ENCODE results near the gene KLHL10. TPM values are rescaled to one million over a fixed set of nuclear protein-coding genes. Genes with fewer than 3 reads are reported as not detected.

The KLHL10 gene
- total and polyA plus RNA-seq, 9 of the 15 experiments (the other 6 are each of a cell fraction or from before 2014, with no cell fraction given) = 0.06 to 0.56 (median 0.12) TPM; not detected in 5

GRCh38 chr17:41792845-41793783, 44.5 kb upstream of the KLHL10 start (continued):
- peak; percentile 96 for TF ChIP-seq MEF2A (IDR thresholded peaks at IDR 0.05; ENCODE audit: control insufficient read depth, low read depth, low read length)
- 0 out of 2 replicates have a peak, but pooled peaks have one; percentile 25 for TF ChIP-seq TCF15 (CRISPR knock-in tag; IDR thresholded peaks at IDR 0.05)
- TF ChIP-seq NFATC3 (IDR thresholded peaks at IDR 0.05) = no peak
- TF ChIP-seq FOXM1 (IDR thresholded peaks at IDR 0.05; ENCODE audit: low read depth) = no peak
- 0 out of 2 replicates have a peak, but pooled peaks have one; percentile 53 for TF ChIP-seq FOXM1 (CRISPR knock-in tag; IDR thresholded peaks at IDR 0.05; ENCODE audit: low read depth)
- TF ChIP-seq SMARCC2 (IDR thresholded peaks at IDR 0.05; ENCODE audit: low read depth) = no peak; the same call in 1 of the 2 replicates
- TF ChIP-seq TCF7L2 (IDR thresholded peaks at IDR 0.05; ENCODE audit: low read depth, low read length) = no peak
- peak in 1 of 2 experiments; percentile 78; a peak in 2 of 4 replicates for TF ChIP-seq TBL1XR1 (IDR thresholded peaks at IDR 0.05; ENCODE audit: low read length in 2 of 2)
- TF ChIP-seq, protein P1, sequence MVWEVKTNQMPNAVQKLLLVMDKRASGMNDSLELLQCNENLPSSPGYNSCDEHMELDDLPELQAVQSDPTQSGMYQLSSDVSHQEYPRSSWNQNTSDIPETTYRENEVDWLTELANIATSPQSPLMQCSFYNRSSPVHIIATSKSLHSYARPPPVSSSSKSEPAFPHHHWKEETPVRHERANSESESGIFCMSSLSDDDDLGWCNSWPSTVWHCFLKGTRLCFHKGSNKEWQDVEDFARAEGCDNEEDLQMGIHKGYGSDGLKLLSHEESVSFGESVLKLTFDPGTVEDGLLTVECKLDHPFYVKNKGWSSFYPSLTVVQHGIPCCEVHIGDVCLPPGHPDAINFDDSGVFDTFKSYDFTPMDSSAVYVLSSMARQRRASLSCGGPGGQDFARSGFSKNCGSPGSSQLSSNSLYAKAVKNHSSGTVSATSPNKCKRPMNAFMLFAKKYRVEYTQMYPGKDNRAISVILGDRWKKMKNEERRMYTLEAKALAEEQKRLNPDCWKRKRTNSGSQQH (CRISPR knock-in tag; IDR thresholded peaks at IDR 0.05) = no peak
- no peak for TF ChIP-seq PCBP1 (IDR thresholded peaks at IDR 0.05; ENCODE audit: low read depth, low read length, poor library complexity, severe bottlenecking)
- no peak for TF ChIP-seq ATF1 (CRISPR knock-in tag; IDR thresholded peaks at IDR 0.05)
- TF ChIP-seq ATF1 (tag; IDR thresholded peaks at IDR 0.05) = peak; percentile 42
- TF ChIP-seq, protein P2, sequence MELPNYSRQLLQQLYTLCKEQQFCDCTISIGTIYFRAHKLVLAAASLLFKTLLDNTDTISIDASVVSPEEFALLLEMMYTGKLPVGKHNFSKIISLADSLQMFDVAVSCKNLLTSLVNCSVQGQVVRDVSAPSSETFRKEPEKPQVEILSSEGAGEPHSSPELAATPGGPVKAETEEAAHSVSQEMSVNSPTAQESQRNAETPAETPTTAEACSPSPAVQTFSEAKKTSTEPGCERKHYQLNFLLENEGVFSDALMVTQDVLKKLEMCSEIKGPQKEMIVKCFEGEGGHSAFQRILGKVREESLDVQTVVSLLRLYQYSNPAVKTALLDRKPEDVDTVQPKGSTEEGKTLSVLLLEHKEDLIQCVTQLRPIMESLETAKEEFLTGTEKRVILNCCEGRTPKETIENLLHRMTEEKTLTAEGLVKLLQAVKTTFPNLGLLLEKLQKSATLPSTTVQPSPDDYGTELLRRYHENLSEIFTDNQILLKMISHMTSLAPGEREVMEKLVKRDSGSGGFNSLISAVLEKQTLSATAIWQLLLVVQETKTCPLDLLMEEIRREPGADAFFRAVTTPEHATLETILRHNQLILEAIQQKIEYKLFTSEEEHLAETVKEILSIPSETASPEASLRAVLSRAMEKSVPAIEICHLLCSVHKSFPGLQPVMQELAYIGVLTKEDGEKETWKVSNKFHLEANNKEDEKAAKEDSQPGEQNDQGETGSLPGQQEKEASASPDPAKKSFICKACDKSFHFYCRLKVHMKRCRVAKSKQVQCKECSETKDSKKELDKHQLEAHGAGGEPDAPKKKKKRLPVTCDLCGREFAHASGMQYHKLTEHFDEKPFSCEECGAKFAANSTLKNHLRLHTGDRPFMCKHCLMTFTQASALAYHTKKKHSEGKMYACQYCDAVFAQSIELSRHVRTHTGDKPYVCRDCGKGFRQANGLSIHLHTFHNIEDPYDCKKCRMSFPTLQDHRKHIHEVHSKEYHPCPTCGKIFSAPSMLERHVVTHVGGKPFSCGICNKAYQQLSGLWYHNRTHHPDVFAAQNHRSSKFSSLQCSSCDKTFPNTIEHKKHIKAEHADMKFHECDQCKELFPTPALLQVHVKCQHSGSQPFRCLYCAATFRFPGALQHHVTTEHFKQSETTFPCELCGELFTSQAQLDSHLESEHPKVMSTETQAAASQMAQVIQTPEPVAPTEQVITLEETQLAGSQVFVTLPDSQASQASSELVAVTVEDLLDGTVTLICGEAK (IDR thresholded peaks at IDR 0.05) = no peak
- TF ChIP-seq, protein P2 (CRISPR knock-in tag; IDR thresholded peaks at IDR 0.05) = no peak
- TF ChIP-seq TBP (optimal IDR thresholded peaks at IDR 0.05; ENCODE audit: low read depth, low read length) = no peak
- no peak for TF ChIP-seq ZNF124 (CRISPR knock-in tag; IDR thresholded peaks at IDR 0.05)
- TF ChIP-seq RFX1 (IDR thresholded peaks at IDR 0.05) = no peak
- 0 out of 2 replicates have a peak, but pooled peaks have one; percentile 56 for TF ChIP-seq ZNF436 (CRISPR knock-in tag; IDR thresholded peaks at IDR 0.05)

Data from K562 (cell line).